Stimulated activated CD8-positive, alpha-beta memory T cell treated with anti-CD3 and anti-CD28 coated beads, Interleukin-2, amount 100 ng/mL, for 48 hours (primary cell): Measurements from ENCODE around the gene CUZD1.

ENCODE experiments used
- DNase-seq, 2 donors: peaks; one replicate each; pipeline ENCODE4 v3.0.0-alpha.2; 2020; ENCODE audit warnings: low read depth in 2 of 2

CUZD1 gene

GRCh38 chr10:122814493-122814892, 31.2 kb downstream of the CUZD1 start:
- DNase-seq = no peak

- no peak for DNase-seq
These were observed 32.9 kb downstream of the CUZD1 start for GRCh38 chr10:122812751-122813150.

GRCh38 chr10:122802282-122802681, 43.4 kb downstream of the CUZD1 start:
- no peak for DNase-seq

DNA sequence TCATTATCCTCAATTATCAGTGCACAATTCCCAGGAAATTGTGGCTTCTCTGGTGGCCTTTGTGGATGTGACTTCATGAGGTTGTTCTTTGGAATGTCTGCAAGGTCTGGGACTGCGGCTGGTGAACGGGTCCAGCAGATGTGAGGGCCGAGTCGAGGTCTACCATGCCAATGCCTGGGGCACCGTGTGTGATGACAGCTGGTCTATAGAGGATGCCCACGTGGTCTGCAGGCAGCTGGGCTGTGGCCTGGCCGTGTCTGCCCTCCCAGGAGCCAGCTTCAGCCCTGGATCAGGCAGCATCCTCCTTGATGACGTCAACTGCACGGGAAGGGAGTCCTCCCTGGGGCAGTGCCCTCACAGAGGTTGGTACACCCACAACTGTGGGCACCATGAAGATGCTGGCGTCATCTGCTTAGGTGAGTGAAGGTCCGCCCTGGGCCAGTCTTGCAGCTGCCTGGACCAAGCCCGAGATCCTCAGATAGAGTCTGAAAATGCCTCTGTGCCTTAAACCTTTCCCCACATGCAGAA, 46.9 kb downstream of the CUZD1 start:
- no peak for DNase-seq

- no peak for DNase-seq
These were observed 48.9 kb downstream of the CUZD1 start for GRCh38 chr10:122796796-122797195.

GRCh38 chr10:122795924-122796323, 49.7 kb downstream of the CUZD1 start:
- no peak for DNase-seq

- no peak for DNase-seq
These were observed 59.4 kb downstream of the CUZD1 start for GRCh38 chr10:122786269-122786668.

- DNase-seq = no peak
These were observed 62.7 kb downstream of the CUZD1 start for GRCh38 chr10:122782911-122783310.
